Left ventricle myocardium inferior (tissue), 1 donor: ENCODE data around the gene TMEM80. TPM values are rescaled to one million over a fixed set of nuclear protein-coding genes. Genes with fewer than 3 reads are reported as not detected.
A peak's percentile ranks its signal among the peaks of the same experiment; 100 is the strongest.

Source experiments
- DNase-seq: peaks from one replicate; pipeline ENCODE4 v3.0.0-alpha.2; 2020
- H3K27ac ChIP-seq: fragments of 200-600 bp; replicated peaks from 2 replicates; pipeline ENCODE4 v1.8.0; 2021
- H3K27me3 ChIP-seq: fragments of 200-600 bp; 2 replicates; pipeline ENCODE4 v1.8.0; 2021; ENCODE audit warnings: low read depth
- H3K36me3 ChIP-seq: fragments of 200-600 bp; 2 replicates; pipeline ENCODE4 v1.8.0; 2021
- H3K4me1 ChIP-seq: fragments of 200-600 bp; 2 replicates; pipeline ENCODE4 v1.8.0; 2021
- H3K4me3 ChIP-seq: fragments of 200-600 bp; 2 replicates; pipeline ENCODE4 v1.8.0; 2021; ENCODE audit warnings: mild to moderate bottlenecking, moderate library complexity
- H3K9me3 ChIP-seq: fragments of 200-600 bp; replicated peaks from 2 replicates; pipeline ENCODE4 v1.8.0; 2021
- intact Hi-C: fragments of 100-400 bp; cut with micrococcal nuclease; formaldehyde crosslinking; loops from one replicate; pipeline ENCODE4 v1.11.0; 2022
- total RNA-seq: library from RNA; stranded (reverse); fragmentation: NEBNext Ultra II Directional; extraction: Animal tissue kit (Norgen Biotek cat#: 25700); gene quantifications from one replicate; pipeline ENCODE4 v1.2.1, GENCODE V29; 2021
- TF ChIP-seq, protein P1 (sequence below): fragments of 200-600 bp; IDR thresholded peaks from 2 replicates; pipeline ENCODE4 v1.8.0; 2021; ENCODE audit warnings: antibody characterized with exemption, mild to moderate bottlenecking, borderline replicate concordance
- donor health status: DM: no; HTN: yes; CAD: no; lungs with severe emphysema.

TMEM80 gene
- total RNA-seq, 1 donor from 2014 or later: 10.3 TPM

DNA sequence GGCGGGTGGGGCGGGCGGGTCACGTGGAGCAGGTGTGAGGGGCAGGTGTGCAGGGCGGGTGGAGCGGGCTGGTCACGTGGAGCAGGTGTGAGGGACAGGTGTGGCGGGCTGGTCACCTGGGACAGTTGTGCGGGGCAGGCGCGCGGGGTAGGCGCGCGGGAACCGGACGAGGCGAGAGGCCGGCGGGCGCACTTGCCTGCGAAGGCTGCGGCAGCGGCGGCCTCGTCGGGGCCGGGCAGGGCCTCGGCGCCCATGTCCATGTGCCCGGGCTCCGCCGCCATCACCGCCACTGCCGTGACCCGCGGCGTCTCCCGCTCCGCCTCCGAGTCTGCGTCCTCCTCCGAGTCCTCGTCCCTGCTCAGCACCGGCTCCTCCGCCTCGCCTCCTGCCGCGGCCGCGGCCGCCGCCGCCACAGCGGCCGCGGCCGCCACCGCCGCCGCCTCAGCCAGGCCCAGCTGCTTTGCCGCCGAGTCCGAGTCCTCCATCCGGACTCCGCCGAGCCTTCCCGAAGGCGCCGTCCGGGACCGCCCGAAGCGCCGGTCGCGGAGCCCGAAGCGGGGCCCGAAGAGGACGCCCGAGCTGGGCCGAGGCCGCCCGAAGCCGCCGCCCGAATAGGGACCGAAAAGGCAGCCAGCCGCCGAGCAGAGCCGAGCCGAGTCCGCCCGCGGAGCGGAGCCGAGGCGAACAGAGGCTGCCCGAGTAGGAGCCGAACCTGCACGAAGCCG is 891 bp upstream of the TMEM80 start, which contains the start of gene DEAF1:
Gene DEAF1 (minus strand): TSS at position 660 of the 725 bp plus-strand sequence. CDS start 175 bp downstream, at position 485.
- DNase-seq: peak; percentile 98
- TF ChIP-seq, protein P1, sequence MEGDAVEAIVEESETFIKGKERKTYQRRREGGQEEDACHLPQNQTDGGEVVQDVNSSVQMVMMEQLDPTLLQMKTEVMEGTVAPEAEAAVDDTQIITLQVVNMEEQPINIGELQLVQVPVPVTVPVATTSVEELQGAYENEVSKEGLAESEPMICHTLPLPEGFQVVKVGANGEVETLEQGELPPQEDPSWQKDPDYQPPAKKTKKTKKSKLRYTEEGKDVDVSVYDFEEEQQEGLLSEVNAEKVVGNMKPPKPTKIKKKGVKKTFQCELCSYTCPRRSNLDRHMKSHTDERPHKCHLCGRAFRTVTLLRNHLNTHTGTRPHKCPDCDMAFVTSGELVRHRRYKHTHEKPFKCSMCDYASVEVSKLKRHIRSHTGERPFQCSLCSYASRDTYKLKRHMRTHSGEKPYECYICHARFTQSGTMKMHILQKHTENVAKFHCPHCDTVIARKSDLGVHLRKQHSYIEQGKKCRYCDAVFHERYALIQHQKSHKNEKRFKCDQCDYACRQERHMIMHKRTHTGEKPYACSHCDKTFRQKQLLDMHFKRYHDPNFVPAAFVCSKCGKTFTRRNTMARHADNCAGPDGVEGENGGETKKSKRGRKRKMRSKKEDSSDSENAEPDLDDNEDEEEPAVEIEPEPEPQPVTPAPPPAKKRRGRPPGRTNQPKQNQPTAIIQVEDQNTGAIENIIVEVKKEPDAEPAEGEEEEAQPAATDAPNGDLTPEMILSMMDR: no peak
- Histone ChIP-seq H3K27me3 (no peaks in the 10 kb centered on the region), H3K4me1 (peaks cover 61% of the 10 kb centered on the region), H3K4me3 (peak within 1 kb of the TSS; percentile 89), H3K27ac (peak within 1 kb of the TSS; percentile 99), H3K36me3 (peaks cover 5% of the 10 kb centered on the region), H3K9me3 (no peaks in the 10 kb centered on the region)
- intact Hi-C loops: no loop called here

DNA sequence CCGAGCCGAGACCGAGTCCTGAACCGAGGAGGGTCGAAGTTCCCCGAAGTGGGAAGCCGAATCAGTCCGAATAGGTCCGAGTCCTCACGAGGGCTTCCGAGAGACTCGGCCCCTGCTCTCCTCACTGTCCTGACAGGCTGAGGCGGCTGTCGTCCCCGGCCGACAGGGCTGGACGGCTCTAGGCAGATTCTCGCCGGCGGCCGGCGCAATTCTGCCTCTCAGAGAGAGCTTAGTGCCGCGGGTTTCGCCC is 403 bp upstream of the TMEM80 start:
- TF ChIP-seq, protein P1: no peak
- intact Hi-C loops: no loop called here
- H3K27me3 ChIP-seq: no peaks in the 10 kb centered on the region
- H3K4me3 ChIP-seq: peak overlapping the region; percentile 89
- H3K4me1 ChIP-seq: peaks cover 61% of the 10 kb centered on the region
- DNase-seq: no peak
- H3K9me3 ChIP-seq: no peaks in the 10 kb centered on the region
- H3K36me3 ChIP-seq: peaks cover 8% of the 10 kb centered on the region
- H3K27ac ChIP-seq: peak overlapping the region; percentile 99

DNA sequence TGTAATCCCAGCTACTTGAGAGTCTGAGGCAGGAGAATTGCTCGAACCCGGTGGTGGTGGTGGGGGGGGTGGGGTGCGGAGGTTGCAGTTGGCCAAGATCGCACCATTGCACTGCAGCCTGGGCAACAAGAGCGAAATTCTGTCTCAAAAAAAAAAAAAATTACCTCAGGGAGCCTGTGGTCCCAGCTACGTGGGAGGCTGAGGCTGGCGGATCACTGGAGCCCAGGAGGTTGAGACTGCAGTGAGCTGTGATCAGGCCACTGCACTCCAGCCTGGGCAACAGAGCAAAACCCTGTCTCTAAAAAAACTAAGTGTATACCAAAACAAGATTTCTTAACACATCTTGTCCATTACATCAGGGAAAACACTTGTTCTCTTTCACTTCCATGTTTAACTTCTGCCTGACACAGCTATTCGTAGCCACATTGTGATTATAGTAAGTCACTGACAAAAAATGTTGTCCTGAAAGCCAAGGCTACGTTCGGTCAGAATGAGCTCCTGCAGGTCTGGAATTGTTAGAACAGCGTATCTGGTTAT is 1.4 kb downstream of the TMEM80 start:
- TF ChIP-seq, protein P1: no peak
- peaks cover 21% of the 10 kb centered on the region for H3K36me3 ChIP-seq
- no peaks in the 10 kb centered on the region for H3K9me3 ChIP-seq
- intact Hi-C loops: no loop called here
- H3K27ac ChIP-seq: peak overlapping the region; percentile 99
- no peaks in the 10 kb centered on the region for H3K27me3 ChIP-seq
- H3K4me1 ChIP-seq: peaks cover 47% of the 10 kb centered on the region
- H3K4me3 ChIP-seq: peak overlapping the region; percentile 89
- no peak for DNase-seq

DNA sequence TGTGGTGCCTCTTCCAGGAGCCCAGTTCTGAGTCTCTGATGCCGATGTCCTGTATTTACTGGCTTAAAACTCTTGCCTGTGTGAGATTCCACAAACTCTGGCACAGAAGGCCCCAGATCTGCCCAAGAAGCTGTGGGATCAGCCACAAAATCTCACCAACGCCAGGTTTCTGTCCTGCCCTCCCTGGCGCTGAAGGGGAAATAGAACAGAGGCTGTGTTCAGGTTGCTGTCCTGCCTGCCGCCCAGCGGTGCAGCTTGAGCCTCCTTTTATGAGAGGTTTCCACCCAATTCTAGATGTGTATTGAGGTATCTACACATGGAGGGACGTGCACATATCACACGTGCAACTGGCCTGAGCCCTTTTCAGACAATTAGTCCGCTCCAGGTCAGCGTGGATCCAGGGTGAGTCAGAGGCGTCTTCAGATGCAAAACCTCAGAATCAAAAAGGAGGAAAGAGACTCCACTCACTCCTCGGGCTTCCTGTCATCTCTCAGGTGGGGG is 2.2 kb downstream of the TMEM80 start:
- intact Hi-C loops: no loop called here
- no peak overlapping the region for H3K4me3 ChIP-seq

DNA sequence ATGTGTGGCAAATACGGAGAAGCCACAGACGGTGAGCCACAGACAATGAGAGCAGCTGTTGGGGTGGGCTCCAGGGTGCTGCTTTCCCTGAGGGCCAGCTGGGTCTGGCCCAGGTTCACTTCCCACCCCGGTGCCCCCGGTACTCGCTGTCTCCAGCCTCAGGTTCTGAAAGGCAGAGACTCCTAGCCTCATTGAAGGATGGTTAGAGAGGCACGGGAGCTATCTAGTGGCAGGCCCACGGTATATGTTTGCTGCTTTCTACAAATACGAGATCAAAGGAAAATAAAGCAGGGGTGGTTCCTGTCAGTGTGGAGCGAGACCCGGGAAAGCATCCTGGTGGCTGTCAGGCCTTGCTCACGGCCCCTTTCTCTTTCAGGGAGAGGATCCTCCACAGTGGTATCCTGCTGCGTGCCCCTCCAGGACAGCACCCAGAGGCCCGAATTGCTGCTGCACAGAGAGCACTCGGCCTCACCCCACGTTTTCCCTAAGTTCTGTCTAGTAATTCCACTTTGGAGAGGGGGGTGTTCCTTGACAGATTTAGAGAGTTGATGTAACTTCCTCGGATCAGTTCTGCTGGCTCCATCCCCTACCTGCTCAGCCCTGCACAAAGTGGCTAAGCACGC is 3.0 kb downstream of the TMEM80 start:
- no peak overlapping the region for H3K27ac ChIP-seq
- H3K9me3 ChIP-seq: no peaks in the 10 kb centered on the region
- no peak overlapping the region for H3K4me3 ChIP-seq
- H3K36me3 ChIP-seq: peaks cover 30% of the 10 kb centered on the region
- intact Hi-C loops: no loop called here
- H3K27me3 ChIP-seq: no peaks in the 10 kb centered on the region
- no peak for DNase-seq
- H3K4me1 ChIP-seq: peaks cover 34% of the 10 kb centered on the region
- TF ChIP-seq, protein P1: no peak

More for the DNA sequence above, 2.2 kb downstream of the TMEM80 start:
- H3K27me3 ChIP-seq: no peaks in the 10 kb centered on the region
- H3K4me1 ChIP-seq: peaks cover 42% of the 10 kb centered on the region
- no peak for DNase-seq
- peaks cover 28% of the 10 kb centered on the region for H3K36me3 ChIP-seq
- TF ChIP-seq, protein P1: no peak
- H3K27ac ChIP-seq: peak overlapping the region; percentile 99
- no peaks in the 10 kb centered on the region for H3K9me3 ChIP-seq
